Endothelial cell of umbilical vein (primary cell): ENCODE results near the gene DCHS2.

Experiments
- EZH2 ChIP-seq: IDR thresholded peaks from 2 replicates; pipeline ENCODE4 v1.6.1; 2012; ENCODE audit warnings: borderline replicate concordance, low read depth, mild to moderate bottlenecking, moderate library complexity, low read length, inconsistent platforms; ENCODE audit not compliant: severe bottlenecking
- FOS ChIP-seq: IDR thresholded peaks from 2 replicates; pipeline ENCODE4 v1.6.1; 2011; ENCODE audit warnings: mild to moderate bottlenecking, low read length, moderate library complexity, borderline replicate concordance; ENCODE audit not compliant: insufficient read depth
- GATA2 ChIP-seq: IDR thresholded peaks from 2 replicates; pipeline ENCODE4 v1.7.0; 2011; ENCODE audit warnings: low read depth, mild to moderate bottlenecking, moderate library complexity, mixed read lengths, low read length; ENCODE audit not compliant: insufficient read length, insufficient read depth
- JUN ChIP-seq: IDR thresholded peaks from 2 replicates; pipeline ENCODE4 v1.6.1; 2011; ENCODE audit warnings: borderline replicate concordance, low read depth; ENCODE audit not compliant: insufficient read length, insufficient read depth
- MYC ChIP-seq: IDR thresholded peaks from one replicate; pipeline ENCODE4 v1.6.1; 2011; ENCODE audit warnings: mild to moderate bottlenecking, low read depth, low read length
- POLR2A ChIP-seq: IDR thresholded peaks from 2 replicates; pipeline ENCODE4 v1.6.1; 2012; ENCODE audit warnings: low read depth, mild to moderate bottlenecking, control low read depth, low read length
- POLR2AphosphoS5 ChIP-seq: IDR thresholded peaks from 2 replicates; pipeline ENCODE4 v1.6.1; 2012; ENCODE audit warnings: low read depth, mild to moderate bottlenecking, control low read depth, low read length, moderate library complexity; ENCODE audit not compliant: insufficient read depth
- TF ChIP-seq, protein P1 (sequence below), 2 donors: IDR thresholded peaks; 1 replicate in 1 of 2; 2 replicates in 1 of 2; pipeline ENCODE4 v1.5.1; 2011; ENCODE audit warnings: low read length in 2 of 2, mild to moderate bottlenecking in 2 of 2, moderate library complexity in 2 of 2, control low read depth in 1 of 2, inconsistent platforms in 1 of 2, low read depth in 1 of 2; ENCODE audit not compliant: insufficient read depth in 1 of 2; ENCODE audit errors: extremely low read depth in 1 of 2
- TF ChIP-seq, protein P2 (sequence below): IDR thresholded peaks from 2 replicates; pipeline ENCODE4 v1.6.1; 2011; ENCODE audit not compliant: insufficient read depth, insufficient read length

DNA sequence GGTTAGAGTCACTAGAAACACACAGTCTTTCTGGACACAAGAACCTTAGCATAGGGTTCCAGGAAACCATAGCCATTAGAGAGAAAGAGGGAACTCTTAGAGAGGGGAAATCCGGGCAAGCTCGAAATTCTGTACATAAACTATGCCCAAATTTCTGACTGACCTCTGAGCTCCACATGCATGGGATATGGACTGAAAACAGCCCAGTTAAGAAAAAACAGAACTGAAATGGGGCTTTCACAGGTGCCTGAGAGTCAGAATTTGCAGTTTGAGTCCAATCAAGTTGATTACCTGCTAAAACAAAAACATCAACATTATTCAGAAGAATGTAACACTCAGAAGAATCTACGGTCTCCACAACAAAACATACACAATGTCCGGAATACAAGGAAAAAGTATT lies 13.1 kb downstream of the DCHS2 start:
- TF ChIP-seq POLR2AphosphoS5, result no peak
- TF ChIP-seq, protein P1, sequence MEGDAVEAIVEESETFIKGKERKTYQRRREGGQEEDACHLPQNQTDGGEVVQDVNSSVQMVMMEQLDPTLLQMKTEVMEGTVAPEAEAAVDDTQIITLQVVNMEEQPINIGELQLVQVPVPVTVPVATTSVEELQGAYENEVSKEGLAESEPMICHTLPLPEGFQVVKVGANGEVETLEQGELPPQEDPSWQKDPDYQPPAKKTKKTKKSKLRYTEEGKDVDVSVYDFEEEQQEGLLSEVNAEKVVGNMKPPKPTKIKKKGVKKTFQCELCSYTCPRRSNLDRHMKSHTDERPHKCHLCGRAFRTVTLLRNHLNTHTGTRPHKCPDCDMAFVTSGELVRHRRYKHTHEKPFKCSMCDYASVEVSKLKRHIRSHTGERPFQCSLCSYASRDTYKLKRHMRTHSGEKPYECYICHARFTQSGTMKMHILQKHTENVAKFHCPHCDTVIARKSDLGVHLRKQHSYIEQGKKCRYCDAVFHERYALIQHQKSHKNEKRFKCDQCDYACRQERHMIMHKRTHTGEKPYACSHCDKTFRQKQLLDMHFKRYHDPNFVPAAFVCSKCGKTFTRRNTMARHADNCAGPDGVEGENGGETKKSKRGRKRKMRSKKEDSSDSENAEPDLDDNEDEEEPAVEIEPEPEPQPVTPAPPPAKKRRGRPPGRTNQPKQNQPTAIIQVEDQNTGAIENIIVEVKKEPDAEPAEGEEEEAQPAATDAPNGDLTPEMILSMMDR (IDR thresholded peaks at IDR 0.05; ENCODE audit: extremely low read depth in 1 of 2, insufficient read depth in 1 of 2, low read depth in 1 of 2, low read length in 2 of 2), result no peak
- TF ChIP-seq EZH2, result no peak
- TF ChIP-seq POLR2A, result no peak
- TF ChIP-seq, protein P2, sequence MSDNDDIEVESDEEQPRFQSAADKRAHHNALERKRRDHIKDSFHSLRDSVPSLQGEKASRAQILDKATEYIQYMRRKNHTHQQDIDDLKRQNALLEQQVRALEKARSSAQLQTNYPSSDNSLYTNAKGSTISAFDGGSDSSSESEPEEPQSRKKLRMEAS, result no peak
- no peak for TF ChIP-seq JUN
- TF ChIP-seq MYC, result no peak
- TF ChIP-seq FOS, result no peak
- TF ChIP-seq GATA2, result no peak
